T-cell (primary cell): Measurements from ENCODE around the gene UNC5A. TPM values are rescaled to one million over a fixed set of nuclear protein-coding genes. Genes with fewer than 3 reads are reported as not detected.

Experiments
- ATAC-seq, 4 experiments: fragments of 200-7000 bp in 3 of 4; fragments of 150-1000 bp in 1 of 4; cut with Tn5 transposase; replicated peaks in 1 of 4; 1 replicate in 3 of 4; 2 replicates in 1 of 4; pipeline ENCODE4 v1.10.0; 2021; ENCODE audit warnings: moderate library complexity in 3 of 4, mild to moderate bottlenecking in 2 of 4, moderate number of reproducible peaks in 1 of 4
- CTCF ChIA-PET, 2 donors: fragments of 300-600 bp; sonication (Branson Sonifier 250); formaldehyde crosslinking; loops; one replicate each; lab custom pipeline; 2022; ENCODE audit warnings: antibody characterized with exemption in 2 of 2; lab: Charles Lee
- POLR2A ChIA-PET, 2 donors: fragments of 300-600 bp; sonication (Branson Sonifier 250); formaldehyde crosslinking; loops; one replicate each; lab custom pipeline; 2022; ENCODE audit warnings: antibody characterized with exemption in 2 of 2; lab: Charles Lee
- DNase-seq, 35 experiments: peaks; one replicate each; pipeline versions ENCODE4 v3.0.0 to v3.0.0-alpha.2; 2013 to 2023
- H3K27ac ChIP-seq: one replicate; pipeline ENCODE4 v1.5.1; 2013; ENCODE audit warnings: low read length
- H3K27me3 ChIP-seq, 2 experiments: replicated peaks in 1 of 2; 1 replicate in 1 of 2; 2 replicates in 1 of 2; pipeline versions ENCODE4 v1.6.1 to v1.7.0; 2013; ENCODE audit warnings: low read length in 1 of 2, mixed read lengths in 1 of 2; ENCODE audit not compliant: control insufficient read depth in 2 of 2, insufficient read depth in 2 of 2; ENCODE audit errors: extremely low read depth in 1 of 2
- H3K36me3 ChIP-seq, 2 donors: 1 replicate in 1 of 2; 2 replicates in 1 of 2; pipeline versions ENCODE4 v1.6.1 to v1.7.0; 2013; ENCODE audit warnings: low read length in 1 of 2; ENCODE audit not compliant: control insufficient read depth in 2 of 2, insufficient read depth in 1 of 2; ENCODE audit errors: extremely low read depth in 1 of 2
- H3K4me1 ChIP-seq, 2 experiments: 1 replicate in 1 of 2; 2 replicates in 1 of 2; pipeline versions ENCODE4 v1.6.1 to v1.7.0; 2013; ENCODE audit warnings: low read length in 2 of 2, mixed read lengths in 1 of 2; ENCODE audit not compliant: insufficient read depth in 2 of 2, control insufficient read depth in 1 of 2; ENCODE audit errors: extremely low read depth in 1 of 2
- H3K4me3 ChIP-seq, 2 donors: 1 replicate in 1 of 2; 2 replicates in 1 of 2; pipeline versions ENCODE4 v1.5.1 to v1.7.0; 2013; ENCODE audit warnings: mild to moderate bottlenecking in 2 of 2, low read length in 1 of 2, moderate library complexity in 1 of 2; ENCODE audit not compliant: control insufficient read depth in 1 of 2; ENCODE audit errors: extremely low read depth in 1 of 2
- H3K9me3 ChIP-seq: 2 replicates; pipeline ENCODE4 v1.7.0; 2013
- H3K27ac Mint-ChIP-seq, 2 donors: one replicate each; pipeline ENCODE4 v1.8.0; 2020 to 2021; ENCODE audit warnings: mild to moderate bottlenecking in 2 of 2, mixed read lengths in 2 of 2
- H3K27me3 Mint-ChIP-seq, 2 donors: one replicate each; pipeline ENCODE4 v1.8.0; 2021 to 2022; ENCODE audit warnings: mixed read lengths in 2 of 2
- H3K36me3 Mint-ChIP-seq: one replicate; pipeline ENCODE4 v1.8.0; 2021; ENCODE audit warnings: mixed read lengths
- H3K4me1 Mint-ChIP-seq, 3 donors: one replicate each; pipeline ENCODE4 v1.8.0; 2020 to 2022; ENCODE audit warnings: mixed read lengths in 3 of 3, mild to moderate bottlenecking in 1 of 3
- H3K4me3 Mint-ChIP-seq, 3 donors: one replicate each; pipeline ENCODE4 v1.8.0; 2020 to 2022; ENCODE audit warnings: mild to moderate bottlenecking in 3 of 3, mixed read lengths in 3 of 3, moderate library complexity in 3 of 3
- H3K9me3 Mint-ChIP-seq, 3 donors: one replicate each; pipeline ENCODE4 v1.8.0; 2020 to 2022; ENCODE audit warnings: mixed read lengths in 3 of 3
- WGBS: methylation state at CpG from one replicate; pipeline ENCODE4 v1.1.5; 2013; ENCODE audit warnings: missing lambda C conversion rate; ENCODE audit not compliant: insufficient coverage; 5-methylcytosine and 5-hydroxymethylcytosine counted together
- total RNA-seq, 35 experiments: library from RNA in 6 of 35; stranded (reverse) in 6 of 35; fragments of 120-200 nt in 1 of 35; gene quantifications; one replicate each; pipeline versions ENCODE4 v1.2.1 to v1.2.4 and lab custom pipeline; 2013 to 2026

UNC5A gene
- total RNA-seq, 5 donors from 2014 or later (not counting 1 experiment from before 2014, with no cell fraction given), result not detected

DNA sequence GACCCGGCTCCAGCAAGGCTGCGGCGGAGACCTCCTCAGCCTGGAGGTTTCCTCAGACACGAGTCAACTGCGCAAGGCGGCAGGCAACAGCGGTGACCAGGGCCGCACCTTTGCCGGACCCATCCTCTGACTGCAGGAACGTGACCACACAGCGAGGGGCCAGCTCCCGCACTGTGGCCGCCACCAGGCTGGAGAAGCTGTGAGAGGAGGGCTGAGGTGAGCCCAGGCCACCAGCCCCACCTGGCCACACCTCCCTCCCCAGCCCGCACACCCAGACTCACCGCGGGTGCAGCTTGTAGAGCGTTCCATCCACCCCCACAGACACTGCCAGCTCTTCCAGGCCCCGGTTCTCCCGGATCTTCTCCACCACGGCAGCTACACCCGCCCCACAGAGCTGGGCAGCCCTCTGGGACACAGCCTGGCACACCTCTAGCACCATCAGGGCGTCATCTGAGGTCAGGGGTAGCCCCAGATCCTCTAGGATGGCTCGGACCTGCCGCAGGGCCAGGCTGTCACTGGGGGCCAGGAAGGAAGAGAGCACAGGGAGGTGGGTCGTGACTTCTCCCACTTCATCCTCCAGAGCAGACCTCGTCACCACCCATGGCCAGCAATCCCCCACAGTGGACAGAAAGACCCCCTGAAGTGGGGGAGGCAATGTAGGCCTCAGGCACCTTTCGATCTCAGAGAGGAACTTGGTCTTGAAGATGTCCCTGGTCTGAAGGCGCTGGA, 70.8 kb downstream of the UNC5A start:
- H3K4me1 Mint-ChIP-seq, result peaks cover 3 to 9% (median 6%) of the 10 kb centered on the region in 3 donors
- ChIA-PET POLR2A (no interaction called here), CTCF (no interaction called here)
- no peak overlapping the region for H3K27ac ChIP-seq
- peaks cover 0 to 4% of the 10 kb centered on the region in 2 experiments for H3K4me1 ChIP-seq
- H3K36me3 ChIP-seq, result no peaks in the 10 kb centered on the region
- no peak overlapping the region for H3K4me3 Mint-ChIP-seq
- ATAC-seq (no peak), DNase-seq (no peak)
- H3K9me3 Mint-ChIP-seq, result no peaks in the 10 kb centered on the region
- no peaks in the 10 kb centered on the region for H3K9me3 ChIP-seq
- H3K27ac Mint-ChIP-seq, result no peak overlapping the region
- H3K4me3 ChIP-seq, result no peak overlapping the region
- H3K27me3 ChIP-seq, result peaks cover 0 to 55% of the 10 kb centered on the region in 2 experiments
- H3K36me3 Mint-ChIP-seq, result no peaks in the 10 kb centered on the region
- 81% methylated on average over 12 of the region's 28 CpGs for WGBS
- peaks cover 5 to 18% of the 10 kb centered on the region in 2 donors for H3K27me3 Mint-ChIP-seq

DNA sequence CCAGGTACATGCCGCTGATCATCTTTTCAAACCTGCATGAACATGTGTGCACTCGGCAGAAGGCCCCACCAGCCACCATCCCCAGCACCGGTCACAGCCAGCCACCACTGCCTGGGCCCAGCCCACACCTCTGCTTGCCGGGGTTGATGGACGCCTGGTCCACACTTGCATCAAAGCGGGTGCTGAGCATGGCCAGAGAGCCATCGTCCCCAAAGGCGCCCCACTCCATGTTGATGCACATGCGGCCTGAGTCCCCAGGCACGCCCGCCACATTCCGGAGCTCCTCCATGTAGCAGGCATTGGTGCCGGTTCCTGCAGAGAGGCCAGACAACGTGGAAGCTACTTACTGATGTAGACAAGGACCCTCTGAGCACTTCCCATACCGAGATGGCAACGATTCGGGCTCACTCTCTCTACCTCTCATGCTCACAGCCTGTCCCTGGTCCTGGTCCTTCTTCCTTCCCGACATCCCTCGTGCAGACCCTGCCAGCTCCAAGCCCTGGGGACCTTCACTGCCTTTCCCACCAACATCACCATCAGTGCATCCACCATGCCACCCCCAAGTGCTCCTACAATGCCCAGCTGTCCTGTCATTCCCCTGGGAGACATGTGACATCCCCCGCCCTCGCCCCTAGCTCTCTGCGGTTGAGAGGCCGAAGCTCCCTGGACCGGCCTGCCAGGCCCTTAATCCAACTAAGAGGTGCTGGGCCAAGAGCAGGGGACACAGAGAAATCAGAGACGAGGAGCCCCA, 71.6 kb downstream of the UNC5A start:
- Mint-ChIP-seq H3K4me3 (no peak overlapping the region), H3K27me3 (peaks cover 0 to 11% of the 10 kb centered on the region in 2 donors), H3K9me3 (no peaks in the 10 kb centered on the region), H3K36me3 (no peaks in the 10 kb centered on the region), H3K4me1 (peaks cover 0 to 6% (median 4%) of the 10 kb centered on the region in 3 donors), H3K27ac (no peak overlapping the region)
- Histone ChIP-seq H3K9me3 (no peaks in the 10 kb centered on the region), H3K27me3 (peaks cover 0 to 47% of the 10 kb centered on the region in 2 experiments), H3K27ac (no peak overlapping the region), H3K4me1 (peaks cover 0 to 2% of the 10 kb centered on the region in 2 experiments), H3K4me3 (no peak overlapping the region), H3K36me3 (no peaks in the 10 kb centered on the region)
- 89% methylated on average over 22 of the region's 25 CpGs for WGBS
- DNase-seq, result no peak
- CTCF ChIA-PET, result no interaction called here
- no peak for ATAC-seq
- POLR2A ChIA-PET, result no interaction called here

GRCh38 chr5:176882567-176882903, 72.2 kb downstream of the UNC5A start:
- peaks cover 0 to 2% of the 10 kb centered on the region in 2 experiments for H3K4me1 ChIP-seq
- ChIA-PET CTCF (no interaction called here), POLR2A (no interaction called here)
- Mint-ChIP-seq H3K27me3 (peaks cover 0 to 10% of the 10 kb centered on the region in 2 donors), H3K4me1 (peaks cover 0 to 6% (median 4%) of the 10 kb centered on the region in 3 donors), H3K9me3 (no peaks in the 10 kb centered on the region), H3K27ac (no peak overlapping the region), H3K4me3 (no peak overlapping the region), H3K36me3 (no peaks in the 10 kb centered on the region)
- H3K4me3 ChIP-seq, result no peak overlapping the region
- 58% methylated on average over 6 of the region's 6 CpGs for WGBS
- H3K27ac ChIP-seq, result no peak overlapping the region
- ATAC-seq, result no peak
- no peaks in the 10 kb centered on the region for H3K36me3 ChIP-seq
- H3K9me3 ChIP-seq, result no peaks in the 10 kb centered on the region
- no peak for DNase-seq
- peaks cover 0 to 41% of the 10 kb centered on the region in 2 experiments for H3K27me3 ChIP-seq

- H3K27ac Mint-ChIP-seq, result no peak overlapping the region
- Histone ChIP-seq H3K9me3 (no peaks in the 10 kb centered on the region), H3K27ac (no peak overlapping the region), H3K27me3 (peaks cover 0 to 31% of the 10 kb centered on the region in 2 experiments), H3K4me3 (no peak overlapping the region), H3K4me1 (peaks cover 0 to 2% of the 10 kb centered on the region in 2 experiments), H3K36me3 (no peaks in the 10 kb centered on the region)
- POLR2A ChIA-PET, result no interaction called here
- H3K36me3 Mint-ChIP-seq, result no peaks in the 10 kb centered on the region
- WGBS, result 92% methylated on average over 14 of the region's 17 CpGs
- DNase-seq (no peak), ATAC-seq (no peak)
- H3K9me3 Mint-ChIP-seq, result no peaks in the 10 kb centered on the region
- H3K4me3 Mint-ChIP-seq, result no peak overlapping the region
- H3K27me3 Mint-ChIP-seq, result peaks cover 0 to 5% of the 10 kb centered on the region in 2 donors
- H3K4me1 Mint-ChIP-seq, result peaks cover 0 to 6% (median 4%) of the 10 kb centered on the region in 3 donors
- CTCF ChIA-PET, result no interaction called here
Measured at GRCh38 chr5:176883700-176884570, 73.6 kb downstream of the UNC5A start.

- no peak for ATAC-seq
- POLR2A ChIA-PET, result no interaction called here
- WGBS, result 86% methylated on average over 3 of the region's 4 CpGs
- H3K27ac ChIP-seq, result no peak overlapping the region
- CTCF ChIA-PET, result no interaction called here
- H3K4me1 ChIP-seq, result peaks cover 0 to 2% of the 10 kb centered on the region in 2 experiments
- H3K4me3 ChIP-seq, result no peak overlapping the region
- Mint-ChIP-seq H3K36me3 (no peaks in the 10 kb centered on the region), H3K27me3 (peaks cover 0 to 5% of the 10 kb centered on the region in 2 donors), H3K4me1 (peaks cover 0 to 6% (median 4%) of the 10 kb centered on the region in 3 donors), H3K4me3 (no peak overlapping the region), H3K9me3 (no peaks in the 10 kb centered on the region), H3K27ac (no peak overlapping the region)
- no peaks in the 10 kb centered on the region for H3K36me3 ChIP-seq
- no peak for DNase-seq
- peaks cover 0 to 31% of the 10 kb centered on the region in 2 experiments for H3K27me3 ChIP-seq
- no peaks in the 10 kb centered on the region for H3K9me3 ChIP-seq
Measured at GRCh38 chr5:176884571-176884890, 74.2 kb downstream of the UNC5A start.
